Measurements from ENCODE around the gene DISP2. TPM values are rescaled to one million over a fixed set of nuclear protein-coding genes. Genes with fewer than 3 reads are reported as not detected.

The DISP2 gene
- total and polyA plus RNA-seq, 2 of the 8 experiments (the other 6 are each of a cell fraction or from before 2014, with no cell fraction given): 0.45 to 1.2 TPM

DNA sequence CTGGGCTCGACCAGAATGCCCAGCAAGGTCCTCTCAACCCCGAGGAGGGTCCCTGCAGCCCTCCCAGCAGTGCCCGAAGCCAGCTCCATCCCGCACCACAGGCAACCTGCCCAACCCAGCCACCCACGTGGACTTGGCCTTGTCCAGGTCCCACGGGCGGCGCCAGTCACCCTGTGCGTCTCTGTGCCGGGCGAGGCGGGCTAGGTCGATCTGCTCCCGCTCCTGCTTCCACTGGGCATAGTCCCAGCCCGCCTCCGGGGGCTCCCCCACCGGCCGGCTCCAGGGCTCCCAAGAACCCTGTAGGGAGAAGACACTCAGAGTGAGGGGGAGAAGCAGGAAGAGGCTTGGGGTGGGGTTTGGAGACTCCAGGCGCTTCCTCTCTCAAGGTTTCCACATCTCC lies 20.4 kb upstream of the DISP2 start:
- Histone ChIP-seq H2BK20ac (ENCODE audit: low read length) (no peak overlapping the region), H3K4me2 (ENCODE audit: insufficient read depth in 1 of 2, low read depth in 2 of 2, low read length in 2 of 2) (0 out of 4 replicates have a peak overlapping the region, but pooled peaks of 1 of the 2 experiments have one; percentile 0), H4K91ac (replicated peaks; ENCODE audit: insufficient read length, low read length) (no peak overlapping the region), H3K79me2 (ENCODE audit: control insufficient read depth in 1 of 2, insufficient read depth in 2 of 2, low read length in 2 of 2) (no peaks in the 10 kb centered on the region), H3K27ac (ENCODE audit: low read depth, low read length) (no peak overlapping the region), H3K36me3 (ENCODE audit: control insufficient read depth in 2 of 4, insufficient read depth in 4 of 4, low read length in 3 of 4) (no peaks in the 10 kb centered on the region), H3K4me1 (replicated peaks in 1 of 4; ENCODE audit: control insufficient read depth in 3 of 4, insufficient read depth in 4 of 4, low read length in 3 of 4) (peaks cover 0 to 44% (median 28%) of the 10 kb centered on the region in 4 experiments; a peak in 6 of 7 replicates), H3K4me3 (ENCODE audit: extremely low read depth in 1 of 4, insufficient read depth in 2 of 4, low read depth in 3 of 4, low read length in 4 of 4) (no peak overlapping the region), H2BK15ac (ENCODE audit: low read length) (0 out of 2 replicates have a peak overlapping the region, but pooled peaks have one; percentile 77), H2BK12ac (ENCODE audit: low read depth, low read length) (no peak overlapping the region; the same call in 1 of the 2 replicates), H3K4ac (replicated peaks; ENCODE audit: insufficient read length, low read depth, low read length) (no peak overlapping the region), H3K23ac (ENCODE audit: insufficient read length) (no peak overlapping the region), H3K23me2 (ENCODE audit: low read depth, low read length) (no peaks in the 10 kb centered on the region; the same call in 1 of the 2 replicates), H2AK5ac (ENCODE audit: low read depth, low read length) (no peak overlapping the region), H4K20me1 (replicated peaks in 1 of 2; ENCODE audit: control insufficient read depth in 1 of 2, insufficient read depth in 2 of 2, low read length in 2 of 2) (no peaks in the 10 kb centered on the region), H3K18ac (ENCODE audit: extremely low read depth, low read length) (no peak overlapping the region), H3K9ac (replicated peaks in 1 of 4; ENCODE audit: extremely low read depth in 1 of 4, low read depth in 3 of 4, low read length in 3 of 4) (no peak overlapping the region), H3K56ac (replicated peaks; ENCODE audit: insufficient read length, low read depth, low read length) (no peak overlapping the region), H4K8ac (ENCODE audit: extremely low read depth, insufficient read depth, low read length) (no peak overlapping the region), H4K5ac (ENCODE audit: insufficient read length, low read depth, low read length) (no peak overlapping the region), H3K14ac (ENCODE audit: insufficient read length) (no peak overlapping the region), H3K27me3 (replicated peaks in 1 of 4; ENCODE audit: control insufficient read depth in 3 of 4, extremely low read depth in 1 of 4, insufficient read depth in 3 of 4, low read length in 3 of 4) (peaks cover 0 to 4% (median under 1%) of the 10 kb centered on the region in 4 experiments; a peak in 1 of 7 replicates), H2BK5ac (ENCODE audit: low read depth, low read length) (no peak overlapping the region; the same call in 1 of the 2 replicates), H3K79me1 (ENCODE audit: low read depth, low read length) (no peaks in the 10 kb centered on the region), H3K9me3 (ENCODE audit: insufficient read depth in 2 of 2, low read depth in 1 of 2, low read length in 1 of 2) (no peaks in the 10 kb centered on the region), H2AFZ (ENCODE audit: low read length) (no peak overlapping the region), H2BK120ac (replicated peaks; ENCODE audit: low read depth, low read length) (no peak overlapping the region)
- DNase-seq (ENCODE audit: low read depth in 1 of 2, low spot score in 2 of 2): no peak
- CTCF ChIA-PET (ENCODE audit: partially characterized antibody): interaction anchor here (0.6 to 27.4 kb wide), 36 partner anchors 10 to 549 kb away, joined by 3 to 584 read pairs (median 4); partner anchors contain the start of genes ANKRD63, BAHD1, DISP2 and INAFM2
- WGBS, 2 experiments (ENCODE audit: extremely low coverage in 1 of 2, insufficient coverage in 1 of 2, insufficient read length in 1 of 2, insufficient replicate concordance in 2 of 2, low coverage in 1 of 2, low lambda C conversion rate in 2 of 2, missing lambda C conversion rate in 1 of 2): 73% methylated on average over 19 of the region's 19 CpGs; no CpG with 5 or more reads in 1 of the 2 experiments
- POLR2A ChIA-PET (ENCODE audit: partially characterized antibody): interaction anchor here (0.5 to 8.1 kb wide), 10 partner anchors 11 to 90 kb away, joined by 3 to 66 read pairs (median 6); partner anchors contain the start of gene INAFM2
- FAIRE-seq: no peak
- no peak for TF ChIP-seq CREB1 (IDR thresholded peaks at IDR 0.05)
- TF ChIP-seq RBBP5 (IDR thresholded peaks at IDR 0.05; ENCODE audit: borderline replicate concordance, low read depth, low read length): no peak
- no peak for TF ChIP-seq GABPA (IDR thresholded peaks at IDR 0.05; ENCODE audit: borderline replicate concordance, insufficient read depth, low read length)
- no peak for TF ChIP-seq RXRA (IDR thresholded peaks at IDR 0.05; ENCODE audit: insufficient read depth, low read depth, low read length)
- TF ChIP-seq BCL11A (IDR thresholded peaks at IDR 0.05; ENCODE audit: low read depth in 2 of 2, low read length in 2 of 2): no peak
- TF ChIP-seq, protein P1, sequence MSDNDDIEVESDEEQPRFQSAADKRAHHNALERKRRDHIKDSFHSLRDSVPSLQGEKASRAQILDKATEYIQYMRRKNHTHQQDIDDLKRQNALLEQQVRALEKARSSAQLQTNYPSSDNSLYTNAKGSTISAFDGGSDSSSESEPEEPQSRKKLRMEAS (IDR thresholded peaks at IDR 0.05): no peak
- no peak for TF ChIP-seq TAF7 (optimal IDR thresholded peaks at IDR 0.05; ENCODE audit: borderline replicate concordance, low read depth, low read length)
- TF ChIP-seq MAFK (IDR thresholded peaks at IDR 0.05; ENCODE audit: low read depth, low read length): no peak
- no peak for TF ChIP-seq KDM1A (IDR thresholded peaks at IDR 0.05; ENCODE audit: borderline replicate concordance, low read length)
- no peak for TF ChIP-seq YY1 (IDR thresholded peaks at IDR 0.05; ENCODE audit: low read depth, low read length)
- no peak for TF ChIP-seq KDM5A (IDR thresholded peaks at IDR 0.05; ENCODE audit: low read length)

Measured in H1 (cell line).